Measurements from ENCODE around the gene SPTBN1. TPM values are rescaled to one million over a fixed set of nuclear protein-coding genes. Genes with fewer than 3 reads are reported as not detected.

The SPTBN1 gene
- total RNA-seq, 3 donors from 2014 or later (not counting 1 experiment from before 2014, with no cell fraction given) = 65.7 to 142 (median 68.3) TPM

DNA sequence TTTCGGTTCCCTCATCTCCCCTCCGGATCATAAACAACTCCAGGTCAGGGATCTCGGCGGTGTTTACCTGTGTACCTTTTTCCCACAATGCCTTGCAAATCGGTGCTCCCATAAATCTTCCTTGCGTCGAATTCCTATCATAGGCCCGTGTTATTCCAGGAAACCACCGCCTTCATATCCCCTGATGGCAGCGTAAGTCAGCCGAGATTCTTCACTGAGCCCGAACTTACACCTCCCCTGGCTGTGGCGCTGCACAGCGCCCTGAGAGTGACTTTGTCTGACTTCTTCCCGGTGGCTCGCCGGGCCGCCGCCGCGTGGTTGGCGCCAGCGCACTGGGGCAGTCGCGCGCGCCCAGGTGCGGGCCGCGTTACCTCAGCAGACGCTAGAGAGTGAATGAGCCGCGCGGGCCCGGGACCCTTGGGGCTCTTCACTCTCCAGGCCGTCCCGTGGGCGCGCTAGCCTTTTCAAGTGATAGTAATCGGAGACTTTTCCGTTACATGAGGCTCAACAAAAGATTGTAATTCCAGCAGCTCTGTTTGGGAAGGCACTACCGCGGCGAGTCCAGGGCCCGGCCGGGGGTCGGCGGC is 101.6 kb downstream of the SPTBN1 start:
- TF ChIP-seq, protein P1, sequence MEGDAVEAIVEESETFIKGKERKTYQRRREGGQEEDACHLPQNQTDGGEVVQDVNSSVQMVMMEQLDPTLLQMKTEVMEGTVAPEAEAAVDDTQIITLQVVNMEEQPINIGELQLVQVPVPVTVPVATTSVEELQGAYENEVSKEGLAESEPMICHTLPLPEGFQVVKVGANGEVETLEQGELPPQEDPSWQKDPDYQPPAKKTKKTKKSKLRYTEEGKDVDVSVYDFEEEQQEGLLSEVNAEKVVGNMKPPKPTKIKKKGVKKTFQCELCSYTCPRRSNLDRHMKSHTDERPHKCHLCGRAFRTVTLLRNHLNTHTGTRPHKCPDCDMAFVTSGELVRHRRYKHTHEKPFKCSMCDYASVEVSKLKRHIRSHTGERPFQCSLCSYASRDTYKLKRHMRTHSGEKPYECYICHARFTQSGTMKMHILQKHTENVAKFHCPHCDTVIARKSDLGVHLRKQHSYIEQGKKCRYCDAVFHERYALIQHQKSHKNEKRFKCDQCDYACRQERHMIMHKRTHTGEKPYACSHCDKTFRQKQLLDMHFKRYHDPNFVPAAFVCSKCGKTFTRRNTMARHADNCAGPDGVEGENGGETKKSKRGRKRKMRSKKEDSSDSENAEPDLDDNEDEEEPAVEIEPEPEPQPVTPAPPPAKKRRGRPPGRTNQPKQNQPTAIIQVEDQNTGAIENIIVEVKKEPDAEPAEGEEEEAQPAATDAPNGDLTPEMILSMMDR (IDR thresholded peaks at IDR 0.05) = peak; percentile 22
- Mint-ChIP-seq H3K4me3 (peak overlapping the region; percentile 96), H3K27ac (peak overlapping the region; percentile 90 to 96), H3K9me3 (no peaks in the 10 kb centered on the region), H3K4me1 (peaks cover 52 to 57% of the 10 kb centered on the region in 2 donors), H3K27me3 (ENCODE audit: low read depth in 2 of 2) (no peaks in the 10 kb centered on the region), H3K36me3 (no peaks in the 10 kb centered on the region)
- Histone ChIP-seq H3K4me1 (ENCODE audit: control insufficient read depth, insufficient read depth, low read length) (peaks cover 17% of the 10 kb centered on the region), H3K36me3 (ENCODE audit: control insufficient read depth, insufficient read depth, low read length) (no peaks in the 10 kb centered on the region), H3K4me3 (ENCODE audit: low read length) (peak overlapping the region; percentile 92), H3K27ac (ENCODE audit: low read length) (peak overlapping the region; percentile 75), H3K27me3 (ENCODE audit: control insufficient read depth, insufficient read depth, low read length) (no peaks in the 10 kb centered on the region), H3K9me3 (ENCODE audit: control insufficient read depth, insufficient read depth, low read length) (no peaks in the 10 kb centered on the region)
- ATAC-seq (peak; percentile 59 to 76 (median 73)), DNase-seq (peak; percentile 60 to 87)
- WGBS (ENCODE audit: insufficient coverage) = 5% methylated on average over 48 of the region's 48 CpGs
- intact Hi-C loops (cut with micrococcal nuclease) = loop anchor here (1.0 kb wide), 1 partner anchor 17 kb away; no protein-coding TSS in a partner anchor

DNA sequence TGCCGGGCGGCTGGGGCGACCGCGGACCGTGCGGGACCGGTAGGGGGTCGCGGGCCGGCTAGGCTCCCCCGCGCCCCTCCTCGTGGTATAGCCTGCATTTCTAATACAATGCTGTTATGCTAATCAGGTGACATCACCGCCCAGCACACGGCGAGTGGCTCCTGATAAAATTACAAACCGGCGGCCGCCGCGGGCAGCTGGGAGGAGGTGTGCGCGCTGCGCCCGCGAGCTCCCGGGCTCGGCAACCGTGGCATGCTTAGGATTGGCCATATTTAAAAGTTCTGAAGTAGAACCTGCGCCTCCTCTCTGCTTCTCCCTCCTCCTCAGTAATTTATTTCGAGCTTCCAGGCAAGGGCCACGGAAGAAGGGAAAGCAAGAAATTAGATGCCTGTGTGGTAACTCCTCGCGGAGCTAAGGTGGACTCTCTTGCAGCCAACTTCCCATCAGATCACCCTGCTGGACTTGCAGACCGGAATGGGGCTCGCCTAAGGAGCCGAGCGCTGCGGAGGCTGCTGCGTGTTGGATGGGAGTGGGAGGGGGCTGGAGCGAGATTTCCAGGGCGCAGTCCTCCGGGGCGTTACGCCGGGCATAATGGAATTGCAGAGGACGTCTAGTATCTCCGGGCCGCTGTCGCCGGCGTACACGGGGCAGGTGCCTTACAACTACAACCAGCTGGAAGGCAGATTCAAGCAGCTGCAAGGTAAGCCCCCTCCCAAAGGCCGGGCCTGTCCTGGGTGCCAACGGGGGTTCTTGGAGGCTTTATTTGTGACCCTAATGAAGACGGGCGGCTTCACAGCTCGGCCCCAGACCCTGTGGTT is 102.3 kb downstream of the SPTBN1 start:
- TF ChIP-seq, protein P1 (IDR thresholded peaks at IDR 0.05) = no peak
- H3K27ac ChIP-seq (ENCODE audit: low read length) = peak overlapping the region; percentile 90
- DNase-seq = peak; percentile 50 to 85
- ATAC-seq = peak; percentile 62 to 75 (median 70)
- Mint-ChIP-seq H3K27me3 (ENCODE audit: low read depth in 2 of 2) (no peaks in the 10 kb centered on the region), H3K9me3 (no peaks in the 10 kb centered on the region), H3K36me3 (no peaks in the 10 kb centered on the region), H3K4me3 (peak overlapping the region; percentile 96), H3K4me1 (peaks cover 59 to 63% of the 10 kb centered on the region in 2 donors), H3K27ac (peak overlapping the region; percentile 90 to 96)
- under 1% methylated on average over 59 of the region's 59 CpGs for WGBS (ENCODE audit: insufficient coverage)
- H3K36me3 ChIP-seq (ENCODE audit: control insufficient read depth, insufficient read depth, low read length) = no peaks in the 10 kb centered on the region
- H3K4me3 ChIP-seq (ENCODE audit: low read length) = peak overlapping the region; percentile 92
- no peaks in the 10 kb centered on the region for H3K9me3 ChIP-seq (ENCODE audit: control insufficient read depth, insufficient read depth, low read length)
- intact Hi-C loops (cut with micrococcal nuclease) = loop anchor here (1.0 kb wide), 1 partner anchor 16 kb away; no protein-coding TSS in a partner anchor
- no peaks in the 10 kb centered on the region for H3K27me3 ChIP-seq (ENCODE audit: control insufficient read depth, insufficient read depth, low read length)
- peaks cover 22% of the 10 kb centered on the region for H3K4me1 ChIP-seq (ENCODE audit: control insufficient read depth, insufficient read depth, low read length)

DNA sequence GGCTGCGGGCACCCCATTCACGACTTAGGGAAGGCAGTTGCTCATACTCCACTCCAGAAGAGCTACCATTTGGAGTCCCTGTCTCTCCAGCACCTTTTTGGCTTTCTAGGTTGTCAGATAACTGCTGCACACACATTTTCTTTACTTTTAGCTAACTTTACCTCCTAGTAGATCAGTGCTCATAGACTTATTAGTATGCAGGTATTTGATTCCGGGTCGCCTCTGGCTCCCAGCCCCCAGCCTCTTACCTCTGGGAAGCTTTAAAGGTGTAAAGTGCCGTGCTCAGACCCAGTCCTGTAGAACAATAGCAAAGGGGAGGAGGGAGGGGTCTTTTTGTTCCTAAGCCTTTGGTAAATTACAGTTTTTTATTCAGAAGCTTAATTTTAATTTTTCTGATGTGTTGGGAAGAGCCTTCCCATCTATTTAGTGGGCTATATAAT is 102.9 kb downstream of the SPTBN1 start:
- H3K4me1 ChIP-seq (ENCODE audit: control insufficient read depth, insufficient read depth, low read length) = peaks cover 22% of the 10 kb centered on the region
- H3K4me3 ChIP-seq (ENCODE audit: low read length) = peak overlapping the region; percentile 92
- Mint-ChIP-seq H3K27me3 (ENCODE audit: low read depth in 2 of 2) (no peaks in the 10 kb centered on the region), H3K36me3 (no peaks in the 10 kb centered on the region), H3K4me1 (peaks cover 59 to 67% of the 10 kb centered on the region in 2 donors), H3K27ac (peak overlapping the region; percentile 90 to 96), H3K4me3 (peak overlapping the region; percentile 96), H3K9me3 (no peaks in the 10 kb centered on the region)
- ATAC-seq (peak in 2 of 3 donors; percentile 9 to 41), DNase-seq (no peak)
- intact Hi-C loops (cut with micrococcal nuclease) = no loop called here
- peak overlapping the region; percentile 90 for H3K27ac ChIP-seq (ENCODE audit: low read length)
- no peaks in the 10 kb centered on the region for H3K36me3 ChIP-seq (ENCODE audit: control insufficient read depth, insufficient read depth, low read length)
- H3K27me3 ChIP-seq (ENCODE audit: control insufficient read depth, insufficient read depth, low read length) = no peaks in the 10 kb centered on the region
- no peaks in the 10 kb centered on the region for H3K9me3 ChIP-seq (ENCODE audit: control insufficient read depth, insufficient read depth, low read length)
- WGBS (ENCODE audit: insufficient coverage) = 2% methylated on average over 5 of the region's 5 CpGs
- TF ChIP-seq, protein P1 (IDR thresholded peaks at IDR 0.05) = no peak

All from natural killer cell (primary cell).